Measurements from ENCODE around the gene CSF1R. TPM values are rescaled to one million over a fixed set of nuclear protein-coding genes. Genes with fewer than 3 reads are reported as not detected.

CSF1R gene
- total RNA-seq, 1 donor from 2014 or later: 0.10 TPM

- Mint-ChIP-seq H3K4me1 (ENCODE audit: low read depth) (no peaks in the 10 kb centered on the region), H3K9me3 (no peaks in the 10 kb centered on the region), H3K4me3 (no peak overlapping the region), H3K27me3 (ENCODE audit: insufficient read depth) (no peaks in the 10 kb centered on the region), H3K36me3 (ENCODE audit: low read depth) (peaks cover 2% of the 10 kb centered on the region), H3K27ac (no peak overlapping the region)
- DNase-seq (ENCODE audit: low spot score): no peak
- intact Hi-C loops (cut with micrococcal nuclease): no loop called here
Measured at GRCh38 chr5:150117945-150118560, 31.7 kb upstream of the CSF1R start.

GRCh38 chr5:150116667-150117400, 30.5 kb upstream of the CSF1R start:
- DNase-seq (ENCODE audit: low spot score): no peak
- peaks cover 2% of the 10 kb centered on the region for H3K36me3 Mint-ChIP-seq (ENCODE audit: low read depth)
- intact Hi-C loops (cut with micrococcal nuclease): no loop called here
- H3K9me3 Mint-ChIP-seq: no peaks in the 10 kb centered on the region
- H3K27me3 Mint-ChIP-seq (ENCODE audit: insufficient read depth): peaks cover 2% of the 10 kb centered on the region
- H3K4me3 Mint-ChIP-seq: no peak overlapping the region
- no peaks in the 10 kb centered on the region for H3K4me1 Mint-ChIP-seq (ENCODE audit: low read depth)
- H3K27ac Mint-ChIP-seq: no peak overlapping the region

- DNase-seq (ENCODE audit: low spot score): no peak
- Mint-ChIP-seq H3K27ac (no peak overlapping the region), H3K27me3 (ENCODE audit: insufficient read depth) (peaks cover 11% of the 10 kb centered on the region), H3K4me1 (ENCODE audit: low read depth) (no peaks in the 10 kb centered on the region), H3K4me3 (no peak overlapping the region), H3K36me3 (ENCODE audit: low read depth) (peaks cover 2% of the 10 kb centered on the region), H3K9me3 (no peaks in the 10 kb centered on the region)
- intact Hi-C loops (cut with micrococcal nuclease): no loop called here
Measured at GRCh38 chr5:150114773-150115408, 28.5 kb upstream of the CSF1R start.

GRCh38 chr5:150114102-150114641, 27.8 kb upstream of the CSF1R start:
- DNase-seq (ENCODE audit: low spot score): no peak

GRCh38 chr5:150113047-150113744, 26.8 kb upstream of the CSF1R start:
- Mint-ChIP-seq H3K4me3 (no peak overlapping the region), H3K27ac (no peak overlapping the region), H3K4me1 (ENCODE audit: low read depth) (no peaks in the 10 kb centered on the region), H3K27me3 (ENCODE audit: insufficient read depth) (peaks cover 11% of the 10 kb centered on the region), H3K9me3 (no peaks in the 10 kb centered on the region), H3K36me3 (ENCODE audit: low read depth) (no peaks in the 10 kb centered on the region)
- intact Hi-C loops (cut with micrococcal nuclease): no loop called here
- no peak for DNase-seq (ENCODE audit: low spot score)

More at GRCh38 chr5:150114102-150114641, 27.8 kb upstream of the CSF1R start:
- Mint-ChIP-seq H3K27me3 (ENCODE audit: insufficient read depth) (peaks cover 11% of the 10 kb centered on the region), H3K4me1 (ENCODE audit: low read depth) (no peaks in the 10 kb centered on the region), H3K27ac (no peak overlapping the region), H3K9me3 (no peaks in the 10 kb centered on the region), H3K36me3 (ENCODE audit: low read depth) (no peaks in the 10 kb centered on the region), H3K4me3 (no peak overlapping the region)
- intact Hi-C loops (cut with micrococcal nuclease): no loop called here

- Mint-ChIP-seq H3K9me3 (no peaks in the 10 kb centered on the region), H3K27me3 (ENCODE audit: insufficient read depth) (peaks cover 11% of the 10 kb centered on the region), H3K36me3 (ENCODE audit: low read depth) (no peaks in the 10 kb centered on the region), H3K4me1 (ENCODE audit: low read depth) (no peaks in the 10 kb centered on the region), H3K27ac (no peak overlapping the region), H3K4me3 (no peak overlapping the region)
- no peak for DNase-seq (ENCODE audit: low spot score)
- intact Hi-C loops (cut with micrococcal nuclease): no loop called here
Measured at GRCh38 chr5:150112201-150113046, 26.1 kb upstream of the CSF1R start.

- Mint-ChIP-seq H3K27me3 (ENCODE audit: insufficient read depth) (peaks cover 11% of the 10 kb centered on the region), H3K9me3 (no peaks in the 10 kb centered on the region), H3K36me3 (ENCODE audit: low read depth) (no peaks in the 10 kb centered on the region), H3K4me3 (no peak overlapping the region), H3K27ac (no peak overlapping the region), H3K4me1 (ENCODE audit: low read depth) (peaks cover 6% of the 10 kb centered on the region)
- intact Hi-C loops (cut with micrococcal nuclease): no loop called here
- no peak for DNase-seq (ENCODE audit: low spot score)
Measured at GRCh38 chr5:150111122-150111521, 24.8 kb upstream of the CSF1R start.

- H3K36me3 Mint-ChIP-seq (ENCODE audit: low read depth): no peaks in the 10 kb centered on the region
- intact Hi-C loops (cut with micrococcal nuclease): no loop called here
- DNase-seq (ENCODE audit: low spot score): no peak
- peaks cover 6% of the 10 kb centered on the region for H3K4me1 Mint-ChIP-seq (ENCODE audit: low read depth)
- H3K27ac Mint-ChIP-seq: no peak overlapping the region
- H3K27me3 Mint-ChIP-seq (ENCODE audit: insufficient read depth): peaks cover 11% of the 10 kb centered on the region
- H3K9me3 Mint-ChIP-seq: no peaks in the 10 kb centered on the region
- no peak overlapping the region for H3K4me3 Mint-ChIP-seq
Measured at GRCh38 chr5:150109921-150110320, 23.6 kb upstream of the CSF1R start.

GRCh38 chr5:150108711-150109514, 22.6 kb upstream of the CSF1R start:
- Mint-ChIP-seq H3K4me1 (ENCODE audit: low read depth) (peaks cover 6% of the 10 kb centered on the region), H3K36me3 (ENCODE audit: low read depth) (no peaks in the 10 kb centered on the region), H3K27ac (no peak overlapping the region), H3K27me3 (ENCODE audit: insufficient read depth) (peaks cover 11% of the 10 kb centered on the region), H3K4me3 (no peak overlapping the region), H3K9me3 (no peaks in the 10 kb centered on the region)
- DNase-seq (ENCODE audit: low spot score): no peak
- intact Hi-C loops (cut with micrococcal nuclease): no loop called here

- no peak overlapping the region for H3K4me3 Mint-ChIP-seq
- H3K9me3 Mint-ChIP-seq: no peaks in the 10 kb centered on the region
- peaks cover 11% of the 10 kb centered on the region for H3K27me3 Mint-ChIP-seq (ENCODE audit: insufficient read depth)
- intact Hi-C loops (cut with micrococcal nuclease): no loop called here
- peaks cover 6% of the 10 kb centered on the region for H3K4me1 Mint-ChIP-seq (ENCODE audit: low read depth)
- H3K36me3 Mint-ChIP-seq (ENCODE audit: low read depth): no peaks in the 10 kb centered on the region
- DNase-seq (ENCODE audit: low spot score): no peak
- no peak overlapping the region for H3K27ac Mint-ChIP-seq
Measured at GRCh38 chr5:150107909-150108447, 21.6 kb upstream of the CSF1R start.

- H3K27me3 Mint-ChIP-seq (ENCODE audit: insufficient read depth): peaks cover 9% of the 10 kb centered on the region
- no peak overlapping the region for H3K4me3 Mint-ChIP-seq
- H3K4me1 Mint-ChIP-seq (ENCODE audit: low read depth): peaks cover 6% of the 10 kb centered on the region
- no peaks in the 10 kb centered on the region for H3K9me3 Mint-ChIP-seq
- DNase-seq (ENCODE audit: low spot score): no peak
- H3K36me3 Mint-ChIP-seq (ENCODE audit: low read depth): no peaks in the 10 kb centered on the region
- intact Hi-C loops (cut with micrococcal nuclease): no loop called here
- no peak overlapping the region for H3K27ac Mint-ChIP-seq
Measured at GRCh38 chr5:150106674-150107426, 20.5 kb upstream of the CSF1R start.
